AG04450 (cell line): Measurements from ENCODE around the gene SCTR. TPM values are rescaled to one million over a fixed set of nuclear protein-coding genes. Genes with fewer than 3 reads are reported as not detected.
A peak's percentile ranks its signal among the peaks of the same experiment; 100 is the strongest.

ENCODE experiments used
- CTCF ChIA-PET: fragments of 300-600, 350-600 bp; formaldehyde crosslinking; extraction: SDS; loops from one replicate; lab custom pipeline; 2022; ENCODE audit warnings: antibody characterized with exemption, inconsistent platforms; lab: Charles Lee
- POLR2A ChIA-PET: fragments of 350-600 bp; formaldehyde crosslinking; extraction: SDS; loops from one replicate; lab custom pipeline; 2021; ENCODE audit warnings: antibody characterized with exemption, inconsistent platforms; lab: Yijun Ruan, JAX
- DNase-seq: peaks from one replicate; pipeline ENCODE4 v3.0.0-alpha.2; 2011; ENCODE audit warnings: low read depth, low spot score
- H3K27ac ChIP-seq: one replicate; pipeline ENCODE4 v1.5.1; 2012; ENCODE audit warnings: low read depth, low read length, control low read depth
- H3K27me3 ChIP-seq: one replicate; pipeline ENCODE4 v1.6.0; 2012; ENCODE audit warnings: low read length; ENCODE audit not compliant: control insufficient read depth, insufficient read depth
- H3K4me3 ChIP-seq: 2 replicates; pipeline ENCODE4 v1.5.1; 2011; ENCODE audit warnings: mild to moderate bottlenecking, low read depth, low read length, control low read depth
- H3K9me3 ChIP-seq: 2 replicates; pipeline ENCODE4 v1.5.1; 2012; ENCODE audit warnings: low read length; ENCODE audit not compliant: control insufficient read depth, insufficient read depth
- CTCF ChIP-seq: IDR thresholded peaks from 2 replicates; pipeline ENCODE4 v1.5.1; 2011; ENCODE audit warnings: low read depth, low read length, control low read depth, inconsistent platforms
- polyA plus RNA-seq: library from polyadenylated mRNA; depleted of rRNA; stranded (reverse); fragments of >200 nt; gene quantifications from 2 replicates; pipeline ENCODE4 v1.2.3, GENCODE V29; 2011

Gene SCTR
- polyA plus RNA-seq, 1 experiment, result not detected

- H3K4me3 ChIP-seq, result no peak overlapping the region
- H3K9me3 ChIP-seq, result no peaks in the 10 kb centered on the region
- no peak overlapping the region for H3K27ac ChIP-seq
- no peak for TF ChIP-seq CTCF
- H3K27me3 ChIP-seq, result no peaks in the 10 kb centered on the region
- ChIA-PET POLR2A (no interaction called here), CTCF (interaction anchor here (1.3 kb wide), 1 partner anchor 9 kb away, joined by 3 read pairs; no protein-coding TSS in a partner anchor)
- no peak for DNase-seq
Observed at GRCh38 chr2:119508756-119509155, 15.5 kb downstream of the SCTR start.

- POLR2A ChIA-PET, result no interaction called here
- no peak for DNase-seq
- H3K9me3 ChIP-seq, result no peaks in the 10 kb centered on the region
- CTCF ChIA-PET, result no interaction called here
- no peak overlapping the region for H3K4me3 ChIP-seq
- no peaks in the 10 kb centered on the region for H3K27me3 ChIP-seq
- TF ChIP-seq CTCF, result no peak
- H3K27ac ChIP-seq, result no peak overlapping the region
Observed at GRCh38 chr2:119496682-119497081, 27.6 kb downstream of the SCTR start.

GRCh38 chr2:119495948-119496347, 28.3 kb downstream of the SCTR start:
- DNase-seq, result no peak
- no peak overlapping the region for H3K27ac ChIP-seq
- CTCF ChIA-PET, result interaction anchor here (1.7 kb wide), 1 partner anchor 19 kb away, joined by 6 read pairs; no protein-coding TSS in a partner anchor

GRCh38 chr2:119494163-119494790, 30.0 kb downstream of the SCTR start:
- H3K27me3 ChIP-seq, result no peaks in the 10 kb centered on the region
- POLR2A ChIA-PET, result interaction anchor here (0.7 kb wide), 1 partner anchor 1350 kb away, joined by 5 read pairs; no protein-coding TSS in a partner anchor
- no peak for TF ChIP-seq CTCF
- H3K9me3 ChIP-seq, result no peaks in the 10 kb centered on the region
- H3K4me3 ChIP-seq, result no peak overlapping the region
- no peak for DNase-seq
- H3K27ac ChIP-seq, result no peak overlapping the region
- CTCF ChIA-PET, result interaction anchor here (0.6 kb wide), 1 partner anchor 585 kb away, joined by 3 read pairs; no protein-coding TSS in a partner anchor

More at GRCh38 chr2:119495948-119496347, 28.3 kb downstream of the SCTR start:
- POLR2A ChIA-PET, result no interaction called here
- Histone ChIP-seq H3K4me3 (no peak overlapping the region), H3K9me3 (no peaks in the 10 kb centered on the region), H3K27me3 (no peaks in the 10 kb centered on the region)
- TF ChIP-seq CTCF, result no peak

- TF ChIP-seq CTCF, result no peak
- H3K9me3 ChIP-seq, result no peaks in the 10 kb centered on the region
- DNase-seq, result peak; percentile 18
- no peak overlapping the region for H3K4me3 ChIP-seq
- POLR2A ChIA-PET, result no interaction called here
- H3K27ac ChIP-seq, result no peak overlapping the region
- peaks cover 2% of the 10 kb centered on the region for H3K27me3 ChIP-seq
- CTCF ChIA-PET, result interaction anchor here (0.6 kb wide), 1 partner anchor 745 kb away, joined by 3 read pairs; no protein-coding TSS in a partner anchor
Observed at GRCh38 chr2:119491776-119492525, 32.3 kb downstream of the SCTR start.
